GM18507 (cell line): ENCODE results near the gene SLC22A5.
"Not testable (repeated sequence)": the region's sequence is repeated elsewhere in the genome, so short reads cannot be mapped to it uniquely, and the experiment has no call there.

ENCODE experiments used
- DNase-seq: peaks from one replicate; pipeline ENCODE4 v3.0.0; 2011; ENCODE audit warnings: low read depth; ENCODE audit not compliant: insufficient read length; ENCODE audit errors: extremely low spot score
- FAIRE-seq: peaks from 2 replicates; lab custom pipeline; 2011; peaks lifted over from hg19 to GRCh38; lab: Jason Lieb, UNC

SLC22A5 gene

GRCh38 chr5:132384506-132385050 is 15.1 kb downstream of the SLC22A5 start:
- DNase-seq (no peak), FAIRE-seq (no peak)

- DNase-seq: peak; percentile 55
- peak; percentile 69 for FAIRE-seq
Observed at GRCh38 chr5:132385326-132386105, 16.0 kb downstream of the SLC22A5 start.

GRCh38 chr5:132386644-132387286 is 17.3 kb downstream of the SLC22A5 start:
- peak; percentile 94 for FAIRE-seq
- DNase-seq: peak; percentile 70

GRCh38 chr5:132387640-132388117 is 18.2 kb downstream of the SLC22A5 start:
- no peak for DNase-seq
- FAIRE-seq: no peak

GRCh38 chr5:132388244-132389050 is 18.9 kb downstream of the SLC22A5 start:
- FAIRE-seq (peak; percentile 15), DNase-seq (no peak)

- FAIRE-seq (no peak), DNase-seq (no peak)
Observed at GRCh38 chr5:132389051-132389331, 19.5 kb downstream of the SLC22A5 start.

GRCh38 chr5:132389585-132390286 is 20.2 kb downstream of the SLC22A5 start:
- no peak for FAIRE-seq
- DNase-seq: no peak

- FAIRE-seq (no peak), DNase-seq (no peak)
Observed at GRCh38 chr5:132391247-132391646, 21.7 kb downstream of the SLC22A5 start.

- no peak for FAIRE-seq
- no peak for DNase-seq
Observed at GRCh38 chr5:132391870-132392269, 22.4 kb downstream of the SLC22A5 start.

GRCh38 chr5:132392411-132392810 is 22.9 kb downstream of the SLC22A5 start:
- no peak for FAIRE-seq
- no peak for DNase-seq

- no peak for DNase-seq
- FAIRE-seq: no peak
Observed at GRCh38 chr5:132392978-132393825, 23.7 kb downstream of the SLC22A5 start.

GRCh38 chr5:132394667-132395259 is 25.3 kb downstream of the SLC22A5 start:
- FAIRE-seq: peak; percentile 82

GRCh38 chr5:132396589-132397031 is 27.1 kb downstream of the SLC22A5 start:
- DNase-seq (no peak), FAIRE-seq (no peak)

More at GRCh38 chr5:132394667-132395259, 25.3 kb downstream of the SLC22A5 start:
- DNase-seq: no peak

GRCh38 chr5:132397224-132397623 is 27.7 kb downstream of the SLC22A5 start:
- DNase-seq: no peak
- FAIRE-seq: no peak

GRCh38 chr5:132397936-132398675 is 28.6 kb downstream of the SLC22A5 start:
- not testable (repeated sequence) for FAIRE-seq, DNase-seq

- FAIRE-seq, DNase-seq: not testable (repeated sequence)
Observed at GRCh38 chr5:132404041-132404440, 34.5 kb downstream of the SLC22A5 start.

- DNase-seq: no peak
- FAIRE-seq: no peak
Observed at GRCh38 chr5:132405646-132406045, 36.1 kb downstream of the SLC22A5 start.
